ENCODE measurements around the gene SUPV3L1. TPM values are rescaled to one million over a fixed set of nuclear protein-coding genes. Genes with fewer than 3 reads are reported as not detected.
"Not testable (repeated sequence)": the region's sequence is repeated elsewhere in the genome, so short reads cannot be mapped to it uniquely, and the experiment has no call there.

Gene SUPV3L1
- total and polyA plus RNA-seq, 3 donors from 2014 or later = 59.2 to 80.4 (median 62.8) TPM

- TF ChIP-seq POLR2A (IDR thresholded peaks at IDR 0.05) = no peak
- no peak for TF ChIP-seq CTCF (IDR thresholded peaks at IDR 0.05)
- Histone ChIP-seq H3K9me3 (no peaks in the 10 kb centered on the region), H3K27ac (no peak overlapping the region), H3K36me3 (ENCODE audit: low read depth, missing control alignments) (no peaks in the 10 kb centered on the region), H3K4me3 (no peak overlapping the region), H3K27me3 (no peaks in the 10 kb centered on the region), H3K4me1 (no peaks in the 10 kb centered on the region)
- WGBS, 2 donors = 86 to 93% methylated on average over 8 to 13 of the region's 14 CpGs
- no peak for DNase-seq
- intact Hi-C loops (cut with DNase I; ENCODE audit: low total_unique reads) = no loop called here
Measured at GRCh38 chr10:69246581-69247312, 66.7 kb downstream of the SUPV3L1 start.

GRCh38 chr10:69247313-69247710, 67.3 kb downstream of the SUPV3L1 start:
- no peak for DNase-seq
- Histone ChIP-seq H3K27ac (no peak overlapping the region), H3K4me1 (no peaks in the 10 kb centered on the region), H3K9me3 (no peaks in the 10 kb centered on the region), H3K4me3 (no peak overlapping the region), H3K27me3 (no peaks in the 10 kb centered on the region), H3K36me3 (ENCODE audit: low read depth, missing control alignments) (no peaks in the 10 kb centered on the region)
- no peak for TF ChIP-seq POLR2A (IDR thresholded peaks at IDR 0.05)
- TF ChIP-seq CTCF (IDR thresholded peaks at IDR 0.05) = no peak
- 83 to 94% methylated on average over 4 to 13 of the region's 13 CpGs for WGBS, 2 donors
- intact Hi-C loops (cut with DNase I; ENCODE audit: low total_unique reads) = no loop called here

- TF ChIP-seq CTCF (IDR thresholded peaks at IDR 0.05) (no peak), POLR2A (IDR thresholded peaks at IDR 0.05) (no peak)
- Histone ChIP-seq H3K4me3 (no peak overlapping the region), H3K27me3 (no peaks in the 10 kb centered on the region), H3K4me1 (no peaks in the 10 kb centered on the region), H3K27ac (no peak overlapping the region), H3K36me3 (ENCODE audit: low read depth, missing control alignments) (no peaks in the 10 kb centered on the region), H3K9me3 (no peaks in the 10 kb centered on the region)
- 73 to 87% methylated on average over 20 to 24 of the region's 24 CpGs for WGBS, 2 donors
- intact Hi-C loops (cut with DNase I; ENCODE audit: low total_unique reads) = no loop called here
- DNase-seq = no peak
Measured at GRCh38 chr10:69248117-69248730, 68.2 kb downstream of the SUPV3L1 start.

- H3K27me3 ChIP-seq = no peaks in the 10 kb centered on the region
- TF ChIP-seq POLR2A (IDR thresholded peaks at IDR 0.05) (no peak), CTCF (IDR thresholded peaks at IDR 0.05) (no peak)
- no peak overlapping the region for H3K4me3 ChIP-seq
- no peaks in the 10 kb centered on the region for H3K4me1 ChIP-seq
- WGBS, 2 donors = 92 to 96% methylated on average over 13 to 14 of the region's 14 CpGs
- H3K9me3 ChIP-seq = no peaks in the 10 kb centered on the region
- H3K36me3 ChIP-seq (ENCODE audit: low read depth, missing control alignments) = no peaks in the 10 kb centered on the region
- intact Hi-C loops (cut with DNase I; ENCODE audit: low total_unique reads) = no loop called here
- H3K27ac ChIP-seq = no peak overlapping the region
- no peak for DNase-seq
Measured at GRCh38 chr10:69250041-69250440, 70.0 kb downstream of the SUPV3L1 start.

- H3K4me3 ChIP-seq; H3K36me3 ChIP-seq (ENCODE audit: low read depth, missing control alignments); DNase-seq; H3K27ac ChIP-seq; H3K4me1 ChIP-seq; H3K27me3 ChIP-seq; H3K9me3 ChIP-seq; intact Hi-C loops (cut with DNase I; ENCODE audit: low total_unique reads): not testable (repeated sequence)
- WGBS, 2 donors = 90 to 94% methylated on average over 2 of the region's 2 CpGs
Measured at GRCh38 chr10:69251417-69251816, 71.4 kb downstream of the SUPV3L1 start.
